GM19463 (cell line): ENCODE measurements around the gene KLK3.

Experiments used
- ATAC-seq: cut with Tn5 transposase; IDR thresholded peaks from one replicate; pipeline ENCODE4 v1.9.1; 2021; ENCODE audit warnings: mild to moderate bottlenecking, moderate library complexity; ENCODE audit not compliant: unreplicated experiment

The KLK3 gene

DNA sequence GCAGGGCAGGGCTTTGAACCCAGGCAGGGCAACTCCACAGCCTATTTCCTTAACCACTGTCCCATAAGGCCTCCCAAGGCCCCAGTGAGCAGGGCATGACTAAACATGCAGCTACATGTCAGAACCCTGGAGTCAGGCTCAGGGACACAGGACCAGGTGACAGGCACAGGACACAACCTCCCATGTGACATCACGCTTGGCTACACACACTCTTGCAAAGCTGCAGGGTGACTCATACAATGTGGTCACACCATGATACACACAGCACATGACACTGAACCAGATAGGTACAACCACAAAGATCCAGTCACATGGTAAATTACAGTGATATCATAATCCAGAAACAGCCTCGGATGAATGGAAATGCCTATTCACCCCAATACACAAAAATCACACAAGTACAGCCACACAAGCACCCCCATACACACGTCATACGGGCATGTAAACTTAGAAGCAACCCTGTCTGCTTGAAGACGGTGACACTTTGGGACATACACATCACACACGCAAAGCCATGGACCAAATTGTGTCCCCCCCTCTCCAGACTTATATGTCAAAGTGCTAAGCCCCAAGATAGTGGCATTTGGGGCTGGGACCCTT lies 42.0 kb downstream of the KLK3 start:
- ATAC-seq: peak; percentile 87

DNA sequence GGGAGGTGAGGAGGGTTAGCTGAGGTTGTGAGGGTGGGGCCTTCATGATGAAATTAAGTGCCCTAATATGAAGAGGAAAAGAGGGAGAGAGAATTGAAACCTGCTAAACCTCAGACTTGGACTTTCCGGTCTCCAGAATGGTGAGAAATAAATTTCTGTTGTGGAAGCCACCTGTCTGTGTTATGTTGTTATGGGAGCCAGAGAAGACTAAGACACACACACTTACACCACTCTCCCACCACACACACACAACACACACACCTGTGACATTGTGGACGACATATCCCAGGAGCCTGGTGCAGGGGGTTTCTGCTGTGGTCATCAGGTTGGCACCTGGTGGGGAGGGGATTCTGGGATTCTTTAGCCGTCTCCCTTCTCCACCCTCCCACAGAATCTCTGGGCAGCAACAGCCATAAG lies 42.5 kb downstream of the KLK3 start:
- peak; percentile 21 for ATAC-seq

DNA sequence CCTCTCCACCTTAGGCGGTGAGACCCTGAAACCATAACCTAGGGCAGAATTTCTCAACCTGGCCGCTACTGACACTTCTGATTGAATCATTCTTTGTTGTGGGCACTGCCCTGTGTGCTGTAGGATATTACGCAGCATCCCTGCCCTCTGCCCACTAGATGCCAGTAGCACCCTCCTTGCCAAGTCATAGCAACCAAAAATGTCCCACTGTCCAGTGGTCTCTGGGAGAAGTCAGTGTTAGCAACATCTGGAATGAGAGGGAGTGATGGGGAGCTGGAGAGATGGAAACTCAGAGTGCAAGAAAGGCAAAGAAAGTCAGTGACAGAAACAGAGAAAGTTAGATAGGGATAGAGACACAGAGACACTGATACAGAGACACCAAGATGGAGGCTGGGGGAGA lies 42.9 kb downstream of the KLK3 start:
- ATAC-seq: peak; percentile 14

DNA sequence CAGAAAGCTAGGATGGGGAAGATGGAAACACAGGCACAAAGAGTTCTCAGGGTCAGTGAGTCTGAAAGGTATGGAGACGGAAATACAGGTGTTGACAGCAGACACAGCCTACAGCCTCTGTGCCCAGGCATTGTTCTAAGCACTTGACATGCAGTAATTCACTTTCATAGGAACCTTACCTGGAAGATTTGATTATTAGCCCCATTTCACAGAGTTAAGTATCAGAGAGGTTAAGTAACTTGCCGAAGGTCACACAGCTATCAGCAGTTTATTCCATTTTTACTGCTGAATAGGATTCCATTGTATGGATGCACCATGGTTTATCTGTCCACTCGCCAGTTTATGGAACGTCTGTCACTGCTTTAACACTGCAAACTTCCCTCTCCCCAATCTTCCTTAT lies 43.3 kb downstream of the KLK3 start:
- no peak for ATAC-seq

DNA sequence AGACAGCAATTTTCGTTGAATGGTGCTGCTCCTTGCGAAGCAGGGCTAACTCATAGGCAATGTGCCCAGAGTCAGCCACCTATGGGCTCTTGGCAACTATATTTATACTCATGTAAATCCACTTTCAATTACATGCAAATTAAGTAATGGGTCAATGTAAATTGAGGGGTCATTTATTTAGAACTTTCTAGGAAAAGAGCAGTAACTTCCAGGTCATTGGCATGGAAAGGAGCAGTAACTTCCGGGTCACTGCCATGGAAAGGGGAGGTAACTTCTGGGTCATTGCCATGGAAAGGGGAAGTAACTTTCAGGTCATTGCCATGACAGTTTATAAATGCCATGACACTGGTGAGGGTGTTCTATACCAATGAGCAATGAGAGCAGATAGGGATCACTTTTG lies 44.9 kb downstream of the KLK3 start:
- no peak for ATAC-seq

DNA sequence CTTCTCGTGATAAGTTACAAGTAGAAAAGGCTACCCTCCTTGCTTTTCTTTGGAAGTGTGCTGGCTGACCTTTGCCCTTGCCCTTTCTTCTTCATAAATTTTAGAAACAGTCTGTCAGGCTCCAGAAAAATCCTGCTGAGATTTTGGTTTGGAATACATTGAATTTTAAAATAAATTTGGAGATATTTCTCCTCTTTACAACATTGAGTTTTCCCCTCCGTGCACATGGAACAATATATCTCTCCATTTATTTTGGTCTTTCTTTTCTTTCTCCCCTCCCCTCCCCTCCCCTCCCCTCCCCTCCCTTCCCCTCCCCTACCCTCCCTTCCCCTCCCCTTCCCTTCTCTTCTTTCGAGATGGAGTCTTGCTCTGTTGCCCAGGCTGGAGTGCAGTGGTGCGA lies 47.9 kb downstream of the KLK3 start:
- no peak for ATAC-seq

DNA sequence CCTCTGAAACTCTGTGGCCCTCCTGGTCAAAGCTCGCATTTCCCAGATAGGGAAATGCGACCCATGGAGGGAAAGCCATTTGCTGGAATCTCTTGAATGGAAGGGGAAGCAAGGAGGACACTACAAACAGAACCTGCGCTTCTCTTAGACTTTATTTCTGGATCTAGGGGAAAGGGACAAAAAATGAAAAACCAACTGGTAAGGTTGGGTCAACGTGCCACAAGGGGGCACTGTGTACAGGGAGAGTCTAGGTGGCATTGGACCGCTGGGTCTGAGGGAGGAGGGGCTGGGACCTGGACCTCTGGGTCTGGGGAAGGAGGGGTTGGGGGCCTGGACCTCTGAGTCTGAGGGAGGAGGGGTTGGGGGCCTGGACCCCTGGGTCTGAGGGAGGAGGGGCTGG lies 51.5 kb downstream of the KLK3 start:
- ATAC-seq: no peak

DNA sequence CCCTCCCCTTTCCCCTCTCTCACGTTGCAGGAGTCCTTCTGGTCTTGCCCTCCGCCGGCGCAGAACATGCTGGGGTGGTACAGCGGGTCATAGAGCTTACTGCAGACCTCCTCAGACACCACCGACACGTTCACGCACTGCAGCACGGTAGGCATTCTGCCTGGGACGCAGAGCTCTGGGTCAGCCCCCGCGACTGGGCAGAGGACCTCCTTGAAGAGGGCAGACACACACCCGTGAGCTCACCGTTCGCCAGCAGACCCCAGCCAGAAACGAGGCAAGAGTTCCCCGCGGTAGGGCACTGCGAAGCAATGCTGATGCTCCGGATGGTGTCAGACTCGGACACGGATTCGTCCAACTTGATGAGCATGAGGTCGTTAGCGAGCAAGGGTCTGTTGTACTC lies 53.6 kb downstream of the KLK3 start:
- ATAC-seq: no peak

DNA sequence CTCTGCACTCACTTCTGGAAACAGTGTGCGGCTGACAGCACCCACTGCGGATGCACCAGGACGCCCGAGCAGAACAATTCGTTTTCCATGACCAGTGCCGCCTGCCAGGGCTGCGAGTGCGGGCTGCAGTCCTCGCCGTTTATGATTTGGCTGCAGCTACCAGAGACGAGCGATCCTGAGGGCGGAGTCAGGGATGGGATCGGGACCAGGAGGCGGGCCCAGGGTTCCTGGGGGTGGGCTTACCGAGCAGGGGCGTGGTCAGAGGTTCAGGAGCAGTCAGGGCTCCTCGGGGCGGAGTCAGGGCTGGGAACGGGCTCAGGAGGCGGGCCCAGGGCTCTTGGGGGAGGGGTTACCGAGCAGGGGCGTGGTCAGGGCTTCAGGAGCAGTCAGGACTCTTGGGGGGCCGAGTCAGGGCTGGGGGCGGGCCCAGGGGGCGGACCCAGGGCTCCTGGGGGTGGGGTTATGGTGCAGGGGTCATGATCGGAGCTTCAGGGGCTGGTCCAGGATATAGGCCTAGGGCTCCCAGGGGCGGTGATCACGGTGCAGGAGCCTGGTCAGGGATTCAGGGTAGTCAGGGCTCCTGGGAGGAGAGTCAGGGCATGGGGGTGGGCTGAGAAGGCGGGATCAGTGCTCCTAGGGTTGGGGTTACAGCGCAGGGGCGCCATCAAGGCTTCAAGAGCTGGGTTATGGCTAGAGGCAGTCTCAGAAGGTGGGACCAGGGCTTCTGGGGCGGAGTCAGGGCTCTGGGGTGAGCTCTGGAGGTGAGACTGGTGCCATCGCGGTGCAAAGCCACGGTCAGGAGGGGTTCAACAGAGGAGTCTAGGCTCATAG lies 54.7 kb downstream of the KLK3 start:
- no peak for ATAC-seq
